ENCODE results near the gene SNAPIN.

Gene SNAPIN

GRCh38 chr1:153658400-153659174 lies at the start of gene SNAPIN:
SNAPIN (plus strand) TSS chr1:153658703; CDS start chr1:153658744, 41 bp downstream.
- peak; percentile 94 for DNase-seq (ENCODE audit: low spot score)
- no peak for TF ChIP-seq CTCF (IDR thresholded peaks at IDR 0.05; ENCODE audit: borderline replicate concordance, control extremely low read depth, extremely low read depth, insufficient read depth, missing control alignments)
- in situ Hi-C loops (cut with MboI; ENCODE audit: low sequenced_read_pairs, unreplicated experiment): no loop called here

GRCh38 chr1:153608742-153609584 lies 49.5 kb upstream of the SNAPIN start:
- in situ Hi-C loops (cut with MboI; ENCODE audit: low sequenced_read_pairs, unreplicated experiment): no loop called here
- no peak for TF ChIP-seq CTCF (IDR thresholded peaks at IDR 0.05; ENCODE audit: borderline replicate concordance, control extremely low read depth, extremely low read depth, insufficient read depth, missing control alignments)
- no peak for DNase-seq (ENCODE audit: low spot score)

GRCh38 chr1:153609585-153609907 lies 49.0 kb upstream of the SNAPIN start:
- in situ Hi-C loops (cut with MboI; ENCODE audit: low sequenced_read_pairs, unreplicated experiment): no loop called here
- DNase-seq (ENCODE audit: low spot score): no peak
- no peak for TF ChIP-seq CTCF (IDR thresholded peaks at IDR 0.05; ENCODE audit: borderline replicate concordance, control extremely low read depth, extremely low read depth, insufficient read depth, missing control alignments)

- TF ChIP-seq CTCF (IDR thresholded peaks at IDR 0.05; ENCODE audit: borderline replicate concordance, control extremely low read depth, extremely low read depth, insufficient read depth, missing control alignments): no peak
- peak; percentile 24 for DNase-seq (ENCODE audit: low spot score)
- in situ Hi-C loops (cut with MboI; ENCODE audit: low sequenced_read_pairs, unreplicated experiment): no loop called here
Measured at GRCh38 chr1:153610334-153610733, 48.2 kb upstream of the SNAPIN start.

GRCh38 chr1:153610811-153611301 lies 47.6 kb upstream of the SNAPIN start:
- DNase-seq (ENCODE audit: low spot score): peak; percentile 24
- no peak for TF ChIP-seq CTCF (IDR thresholded peaks at IDR 0.05; ENCODE audit: borderline replicate concordance, control extremely low read depth, extremely low read depth, insufficient read depth, missing control alignments)
- in situ Hi-C loops (cut with MboI; ENCODE audit: low sequenced_read_pairs, unreplicated experiment): no loop called here

GRCh38 chr1:153611356-153611755 lies 47.1 kb upstream of the SNAPIN start:
- in situ Hi-C loops (cut with MboI; ENCODE audit: low sequenced_read_pairs, unreplicated experiment): no loop called here
- TF ChIP-seq CTCF (IDR thresholded peaks at IDR 0.05; ENCODE audit: borderline replicate concordance, control extremely low read depth, extremely low read depth, insufficient read depth, missing control alignments): no peak
- no peak for DNase-seq (ENCODE audit: low spot score)
